Aorta (tissue), 5 donors: ENCODE data around the gene CRYBG2. TPM values are rescaled to one million over a fixed set of nuclear protein-coding genes. Genes with fewer than 3 reads are reported as not detected.
"Not testable (repeated sequence)": the region's sequence is repeated elsewhere in the genome, so short reads cannot be mapped to it uniquely, and the experiment has no call there.

Experiments used
- ATAC-seq: fragments of 200-7000 bp; cut with Tn5 transposase; one replicate; pipeline ENCODE4 v1.9.1; 2022; ENCODE audit warnings: moderate library complexity; ENCODE audit not compliant: low FRiP score
- DNase-seq, 2 donors: peaks; one replicate each; pipeline ENCODE4 v3.0.0-alpha.2; 2020
- H3K27ac ChIP-seq, 2 donors: one replicate each; pipeline ENCODE4 v1.5.1; 2013; ENCODE audit warnings: low read length in 2 of 2, mild to moderate bottlenecking in 2 of 2, moderate library complexity in 2 of 2, control low read depth in 1 of 2, inconsistent platforms in 1 of 2, low read depth in 1 of 2
- H3K27me3 ChIP-seq, 2 donors: one replicate each; pipeline ENCODE4 v1.6.1; 2013; ENCODE audit warnings: control low read depth in 1 of 2, low read length in 1 of 2, mild to moderate bottlenecking in 1 of 2, moderate library complexity in 1 of 2; ENCODE audit not compliant: insufficient read depth in 2 of 2, control insufficient read depth in 1 of 2
- H3K36me3 ChIP-seq, 2 donors: one replicate each; pipeline ENCODE4 v1.6.1; 2013; ENCODE audit warnings: control low read depth in 1 of 2, low read length in 1 of 2, mild to moderate bottlenecking in 1 of 2; ENCODE audit not compliant: insufficient read depth in 2 of 2, control insufficient read depth in 1 of 2
- H3K4me1 ChIP-seq, 2 donors: one replicate each; pipeline ENCODE4 v1.6.1; 2013; ENCODE audit warnings: low read length in 2 of 2, control low read depth in 1 of 2, mild to moderate bottlenecking in 1 of 2, moderate library complexity in 1 of 2; ENCODE audit not compliant: insufficient read depth in 2 of 2, control insufficient read depth in 1 of 2
- H3K4me3 ChIP-seq, 2 donors: one replicate each; pipeline ENCODE4 v1.5.1; 2013; ENCODE audit warnings: low read length in 2 of 2, control low read depth in 1 of 2, mild to moderate bottlenecking in 1 of 2
- H3K9me3 ChIP-seq: one replicate; pipeline ENCODE4 v1.6.1; 2013; ENCODE audit warnings: mild to moderate bottlenecking, low read length; ENCODE audit not compliant: control insufficient read depth
- WGBS, 2 donors: extraction: QIAGEN DNeasy Blood & Tissue Kit; methylation state at CpG; one replicate each; pipeline ENCODE4 v1.1.7; 2013; 5-methylcytosine and 5-hydroxymethylcytosine counted together
- intact Hi-C, 2 donors: fragments of 100-400 bp; cut with DNase I; formaldehyde crosslinking; loops; one replicate each; pipeline versions ENCODE4 v1.14.2 to v1.15.0; 2022
- polyA plus RNA-seq, 2 donors: library from polyadenylated mRNA; stranded (reverse); fragments of 200-250 nt; gene quantifications; one replicate each; pipeline ENCODE4 v1.2.3, GENCODE V29; 2013
- total RNA-seq, 2 donors: library from RNA; stranded (reverse); fragmentation: NEBNext Ultra II Directional; extraction: Animal tissue kit (Norgen Biotek cat#: 25700); gene quantifications; one replicate each; pipeline ENCODE4 v1.2.1, GENCODE V29; 2021
- donor health status: healthy with polysubstance abuse.
- donor health status: Bipolar disorder and iron deficiency.
- donor health status: DM: no; HTN: no; CAD: no.
- donor health status: DM: no; HTN: no; CAD: no.
- donor health status: DM: yes; HTN: yes; CAD: no.

The CRYBG2 gene
- total and polyA plus RNA-seq, 4 donors, result 0.05 to 6.4 (median 0.27) TPM; not detected in 1

DNA sequence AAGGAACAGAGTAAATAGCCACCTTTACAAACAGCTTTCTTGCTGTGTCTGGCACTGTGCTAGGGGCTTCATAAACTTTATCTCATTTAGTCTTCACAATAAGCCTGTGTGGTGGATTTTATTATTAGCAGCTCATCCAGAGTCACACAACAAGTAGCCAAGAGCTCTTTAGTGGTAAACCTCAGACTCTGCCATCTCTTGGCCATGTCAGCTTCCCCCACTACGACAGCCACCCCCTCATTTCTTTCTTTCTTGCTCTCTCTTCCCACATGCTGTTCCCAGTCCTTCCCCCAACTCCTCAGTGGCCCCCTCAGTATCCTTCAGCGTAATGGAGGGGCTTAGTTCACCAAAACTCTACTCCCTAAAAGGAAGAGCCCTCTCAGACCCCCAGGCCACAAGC is 19.9 kb upstream of the CRYBG2 start:
- ATAC-seq, result no peak
- intact Hi-C loops, result no loop called here
- Histone ChIP-seq H3K27me3 (peaks cover 0 to 2% of the 10 kb centered on the region in 2 donors), H3K4me3 (no peak overlapping the region), H3K27ac (no peak overlapping the region), H3K4me1 (no peaks in the 10 kb centered on the region), H3K36me3 (no peaks in the 10 kb centered on the region), H3K9me3 (no peaks in the 10 kb centered on the region)
- DNase-seq, result no peak
- 39 to 50% methylated on average over 2 of the region's 2 CpGs for WGBS, 2 donors

DNA sequence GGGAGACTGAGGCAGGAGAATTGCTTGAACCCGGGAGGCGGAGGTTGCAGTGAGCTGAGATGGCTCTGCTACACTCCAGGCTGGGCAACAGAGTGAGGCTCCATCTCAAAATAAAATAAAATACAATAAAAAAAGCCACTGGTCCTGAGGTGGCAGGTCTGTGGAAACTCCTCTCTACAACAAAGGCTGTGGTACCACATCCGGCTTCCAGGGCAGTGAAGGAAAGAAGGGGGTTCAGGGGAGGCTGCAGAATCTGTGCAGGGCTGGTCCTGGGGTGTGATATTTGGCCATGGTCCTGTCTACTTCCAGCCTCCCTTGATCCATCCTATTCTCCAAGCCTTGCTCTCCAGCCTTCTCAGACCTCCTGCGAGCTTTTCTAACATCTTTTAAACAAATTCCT is 19.4 kb upstream of the CRYBG2 start:
- intact Hi-C loops, result no loop called here
- H3K36me3 ChIP-seq, result no peaks in the 10 kb centered on the region
- DNase-seq, result no peak
- WGBS, 2 donors, result 80 to 87% methylated on average over 4 of the region's 4 CpGs
- no peak overlapping the region for H3K4me3 ChIP-seq
- no peaks in the 10 kb centered on the region for H3K9me3 ChIP-seq
- H3K4me1 ChIP-seq, result no peaks in the 10 kb centered on the region
- peaks cover 0 to 2% of the 10 kb centered on the region in 2 donors for H3K27me3 ChIP-seq
- H3K27ac ChIP-seq, result no peak overlapping the region
- ATAC-seq, result no peak

DNA sequence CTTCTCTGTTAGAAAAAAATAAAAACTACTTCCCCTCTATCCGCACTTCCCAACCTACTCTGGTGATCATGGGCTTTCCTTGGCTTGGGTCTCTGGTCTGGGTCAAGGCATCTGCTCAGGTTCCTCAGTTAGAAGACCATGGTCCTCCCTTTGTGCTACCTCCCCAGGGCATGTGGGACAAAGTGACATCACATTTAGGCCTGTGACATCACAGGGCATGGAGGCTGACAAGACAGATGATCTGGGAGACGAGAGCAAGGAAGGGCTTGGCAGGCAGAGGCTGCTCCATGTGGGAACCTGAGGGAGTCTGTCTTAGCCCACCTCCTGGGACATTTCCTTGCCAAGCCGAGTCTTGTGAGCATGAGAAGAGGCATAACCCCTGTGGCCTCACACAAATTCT is 18.7 kb upstream of the CRYBG2 start, which contains the start of gene ZNF683:
TSS of gene ZNF683 (minus strand) at position 140 of the 400 bp plus-strand sequence. CDS start 4,179 bp downstream, outside the sequence.
- WGBS, 2 donors, result 59 to 65% methylated on average over 3 of the region's 3 CpGs
- H3K4me3 ChIP-seq, H3K4me1 ChIP-seq, H3K36me3 ChIP-seq, intact Hi-C loops, H3K27me3 ChIP-seq, H3K9me3 ChIP-seq, ATAC-seq, DNase-seq, H3K27ac ChIP-seq: not testable (repeated sequence)

DNA sequence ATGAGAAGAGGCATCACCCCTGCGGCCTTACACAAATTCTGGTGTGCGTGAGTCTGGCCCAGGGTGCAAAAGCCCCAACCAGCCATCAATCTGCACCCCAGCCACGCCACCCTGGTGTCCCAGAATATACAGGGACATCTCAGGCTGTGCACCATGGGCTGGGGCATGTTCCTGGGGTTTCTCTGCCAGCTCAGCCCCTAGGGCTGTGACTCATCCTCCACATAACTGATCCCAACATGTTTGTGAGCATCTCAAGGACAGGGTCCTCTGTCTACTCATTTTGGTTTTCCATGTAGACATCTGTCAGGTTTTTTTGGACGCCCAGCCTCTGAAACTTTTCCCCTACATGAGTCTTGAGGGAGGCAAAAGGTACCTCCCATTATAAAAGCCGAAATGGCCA is 18.1 kb upstream of the CRYBG2 start:
- intact Hi-C loops, result no loop called here

DNA sequence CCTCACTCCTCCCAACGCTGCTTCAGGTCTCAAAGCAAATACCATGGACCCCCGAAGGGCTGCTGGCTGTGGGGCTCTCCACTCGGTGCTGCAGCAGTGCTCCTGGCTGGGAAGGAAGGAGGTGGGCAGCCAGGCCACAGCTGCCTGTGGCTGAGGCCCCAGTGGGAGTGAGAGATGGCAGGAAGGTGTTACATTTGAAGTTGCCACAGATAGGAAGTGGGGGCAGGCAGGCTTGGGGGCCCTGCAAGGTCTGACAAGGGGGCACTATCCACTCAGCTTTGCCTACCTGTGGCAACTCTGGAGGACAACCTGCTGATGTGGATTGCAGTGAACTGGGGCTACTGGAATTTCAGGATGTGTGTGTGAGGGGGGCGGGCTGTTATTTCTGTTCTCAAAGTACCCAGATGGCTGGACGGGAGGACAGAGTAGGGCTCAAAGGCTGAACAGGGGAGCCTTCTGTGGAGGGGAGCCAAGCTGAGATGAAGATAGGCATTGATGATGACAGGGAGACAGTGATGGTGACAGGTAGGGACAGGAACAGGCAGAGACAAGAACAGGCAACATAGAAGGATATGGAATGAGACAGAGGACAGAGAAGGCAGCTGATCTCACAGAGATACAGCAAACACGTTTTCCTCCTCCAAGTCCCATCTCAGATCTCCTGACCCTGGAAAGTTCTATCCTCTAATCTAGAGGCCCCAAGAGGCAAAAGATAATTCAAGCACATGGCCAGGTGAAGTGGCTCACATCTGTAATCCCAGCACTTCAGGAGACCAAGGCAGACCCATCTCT is 16.9 kb upstream of the CRYBG2 start:
- intact Hi-C loops, result no loop called here
- 57 to 58% methylated on average over 6 of the region's 6 CpGs for WGBS, 2 donors
- Histone ChIP-seq H3K27ac (no peak overlapping the region), H3K27me3 (peaks cover 0 to 2% of the 10 kb centered on the region in 2 donors), H3K4me1 (no peaks in the 10 kb centered on the region), H3K4me3 (no peak overlapping the region), H3K36me3 (no peaks in the 10 kb centered on the region), H3K9me3 (no peaks in the 10 kb centered on the region)
- no peak for ATAC-seq
- DNase-seq, result no peak

More for the DNA sequence above, 18.1 kb upstream of the CRYBG2 start:
- Histone ChIP-seq H3K4me3 (no peak overlapping the region), H3K36me3 (no peaks in the 10 kb centered on the region), H3K27me3 (peaks cover 0 to 2% of the 10 kb centered on the region in 2 donors), H3K4me1 (no peaks in the 10 kb centered on the region), H3K27ac (no peak overlapping the region), H3K9me3 (no peaks in the 10 kb centered on the region)
- WGBS, 2 donors, result 82 to 88% methylated on average over 5 of the region's 5 CpGs
- ATAC-seq (no peak), DNase-seq (no peak)

DNA sequence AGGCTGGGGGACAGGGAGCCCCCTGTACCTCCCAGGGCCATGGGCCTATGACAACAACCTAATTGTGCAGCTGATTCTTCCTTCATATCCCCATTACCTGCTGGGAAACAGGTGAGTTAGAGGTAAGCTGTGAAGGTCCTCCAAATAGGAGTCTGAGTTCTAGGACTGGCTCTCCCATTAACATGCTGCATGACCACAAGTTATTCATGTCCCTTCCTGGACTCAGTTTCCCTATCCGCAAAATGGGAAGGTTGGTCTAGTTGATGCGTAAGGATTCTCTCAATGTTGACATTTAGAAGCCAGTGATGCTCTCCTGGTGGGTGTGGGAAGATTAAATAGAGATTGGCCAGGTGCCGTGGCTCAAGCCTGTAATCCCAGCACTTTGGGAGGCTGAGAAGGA is 14.6 kb upstream of the CRYBG2 start:
- no peak for ATAC-seq
- Histone ChIP-seq H3K27ac (no peak overlapping the region), H3K27me3 (peaks cover 0 to 2% of the 10 kb centered on the region in 2 donors), H3K4me3 (no peak overlapping the region), H3K4me1 (no peaks in the 10 kb centered on the region), H3K36me3 (no peaks in the 10 kb centered on the region), H3K9me3 (no peaks in the 10 kb centered on the region)
- DNase-seq, result no peak
- WGBS, 2 donors, result 92 to 96% methylated on average over 3 of the region's 3 CpGs
- intact Hi-C loops, result no loop called here

DNA sequence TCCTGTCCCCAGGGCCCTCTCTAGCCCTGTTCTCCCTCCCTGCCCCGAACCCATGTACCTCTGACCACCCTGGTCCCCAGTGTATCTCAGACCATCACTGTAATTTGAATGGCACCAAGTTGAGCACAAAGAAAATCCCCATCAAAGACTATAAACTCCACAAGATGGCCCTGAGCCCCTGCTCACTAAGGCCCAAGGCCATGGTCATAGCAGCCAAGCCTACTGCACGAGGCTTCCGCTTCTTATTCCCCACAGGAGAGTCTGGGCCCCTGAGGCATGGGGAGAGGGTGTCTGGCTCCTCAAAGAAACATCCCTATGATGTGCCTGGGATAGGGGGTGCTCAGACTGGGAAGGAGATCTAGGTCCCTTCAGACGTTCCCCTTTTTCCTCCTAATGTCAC is 14.1 kb upstream of the CRYBG2 start:
- Histone ChIP-seq H3K36me3 (no peaks in the 10 kb centered on the region), H3K4me1 (no peaks in the 10 kb centered on the region), H3K27me3 (peaks cover 0 to 2% of the 10 kb centered on the region in 2 donors), H3K4me3 (no peak overlapping the region), H3K27ac (no peak overlapping the region), H3K9me3 (no peaks in the 10 kb centered on the region)
- intact Hi-C loops, result no loop called here
- DNase-seq, result no peak
- ATAC-seq, result no peak
- WGBS, 2 donors, result 56 to 67% methylated on average over 4 of the region's 4 CpGs

DNA sequence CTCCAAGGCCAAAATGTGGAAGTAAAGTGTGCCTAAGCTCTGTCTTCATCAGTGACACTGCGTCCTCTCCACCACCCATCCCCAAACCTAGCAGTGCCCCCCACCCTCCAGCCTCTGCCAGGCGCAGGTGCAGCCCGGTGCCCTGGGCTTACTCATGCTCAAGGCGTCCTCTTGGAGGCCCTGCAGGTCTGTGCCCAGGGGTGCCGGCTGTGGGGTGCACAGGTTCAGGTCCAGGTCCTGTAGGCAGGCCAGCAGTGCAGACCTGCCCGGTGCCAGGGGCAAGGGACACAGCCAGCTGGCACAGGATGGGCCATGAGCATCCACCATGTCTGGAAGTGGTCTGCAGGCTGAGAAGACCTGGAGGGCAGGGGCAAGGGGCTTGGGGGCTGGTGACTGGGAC is 13.5 kb upstream of the CRYBG2 start:
- Histone ChIP-seq H3K4me3 (no peak overlapping the region), H3K27me3 (peaks cover 0 to 2% of the 10 kb centered on the region in 2 donors), H3K27ac (no peak overlapping the region), H3K36me3 (no peaks in the 10 kb centered on the region), H3K4me1 (no peaks in the 10 kb centered on the region), H3K9me3 (no peaks in the 10 kb centered on the region)
- intact Hi-C loops, result no loop called here
- no peak for ATAC-seq
- no peak for DNase-seq
- 84 to 93% methylated on average over 6 of the region's 6 CpGs for WGBS, 2 donors

DNA sequence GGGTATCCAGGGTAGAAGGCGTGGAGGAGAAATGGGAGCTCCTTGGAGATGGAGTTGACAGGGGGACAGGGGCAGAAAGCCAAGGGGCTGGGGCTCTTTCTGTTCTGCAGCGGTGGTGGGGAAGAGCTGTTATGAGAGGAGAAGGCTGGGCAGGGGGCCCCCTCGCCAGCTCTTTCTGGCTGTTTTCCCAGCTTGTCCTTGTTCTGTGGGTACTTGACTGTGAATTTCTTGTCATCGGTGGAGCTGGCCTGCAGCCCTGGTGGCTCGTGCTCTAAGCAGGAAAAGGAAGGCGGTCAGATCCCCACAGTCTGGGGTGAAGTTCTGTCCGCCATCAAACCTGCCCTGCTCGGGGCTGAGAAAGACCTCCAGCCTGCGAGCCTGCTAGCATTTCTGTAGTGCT is 11.0 kb upstream of the CRYBG2 start:
- Histone ChIP-seq H3K36me3 (no peaks in the 10 kb centered on the region), H3K4me3 (no peak overlapping the region), H3K27me3 (no peaks in the 10 kb centered on the region), H3K9me3 (no peaks in the 10 kb centered on the region), H3K27ac (no peak overlapping the region), H3K4me1 (no peaks in the 10 kb centered on the region)
- WGBS, 2 donors, result 31 to 36% methylated on average over 9 of the region's 9 CpGs
- intact Hi-C loops, result no loop called here
- ATAC-seq, result no peak
- no peak for DNase-seq
